Loucy (cell line): ENCODE results near the gene XPNPEP3.

Source experiments
- EZH2phosphoT487 ChIP-seq: fragments of 200-600 bp; IDR thresholded peaks from 2 replicates; pipeline ENCODE4 v1.6.1; 2018; ENCODE audit warnings: antibody characterized with exemption, mild to moderate bottlenecking, moderate library complexity, borderline replicate concordance
- TF ChIP-seq, protein P1 (sequence below): fragments of 200-600 bp; sonication (generic); conservative IDR thresholded peaks from 2 replicates; pipeline ENCODE4 v1.5.1; 2014; ENCODE audit warnings: mild to moderate bottlenecking, antibody characterized with exemption, low read length

GRCh38 chr22:40813912-40814315, 43.0 kb upstream of the XPNPEP3 start:
- TF ChIP-seq, protein P1, sequence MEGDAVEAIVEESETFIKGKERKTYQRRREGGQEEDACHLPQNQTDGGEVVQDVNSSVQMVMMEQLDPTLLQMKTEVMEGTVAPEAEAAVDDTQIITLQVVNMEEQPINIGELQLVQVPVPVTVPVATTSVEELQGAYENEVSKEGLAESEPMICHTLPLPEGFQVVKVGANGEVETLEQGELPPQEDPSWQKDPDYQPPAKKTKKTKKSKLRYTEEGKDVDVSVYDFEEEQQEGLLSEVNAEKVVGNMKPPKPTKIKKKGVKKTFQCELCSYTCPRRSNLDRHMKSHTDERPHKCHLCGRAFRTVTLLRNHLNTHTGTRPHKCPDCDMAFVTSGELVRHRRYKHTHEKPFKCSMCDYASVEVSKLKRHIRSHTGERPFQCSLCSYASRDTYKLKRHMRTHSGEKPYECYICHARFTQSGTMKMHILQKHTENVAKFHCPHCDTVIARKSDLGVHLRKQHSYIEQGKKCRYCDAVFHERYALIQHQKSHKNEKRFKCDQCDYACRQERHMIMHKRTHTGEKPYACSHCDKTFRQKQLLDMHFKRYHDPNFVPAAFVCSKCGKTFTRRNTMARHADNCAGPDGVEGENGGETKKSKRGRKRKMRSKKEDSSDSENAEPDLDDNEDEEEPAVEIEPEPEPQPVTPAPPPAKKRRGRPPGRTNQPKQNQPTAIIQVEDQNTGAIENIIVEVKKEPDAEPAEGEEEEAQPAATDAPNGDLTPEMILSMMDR = no peak
- no peak for TF ChIP-seq EZH2phosphoT487
